CD8-positive, alpha-beta memory T cell (primary cell): Measurements from ENCODE around the gene ZNF700. TPM values are rescaled to one million over a fixed set of nuclear protein-coding genes. Genes with fewer than 3 reads are reported as not detected.
"Not testable (repeated sequence)": the region's sequence is repeated elsewhere in the genome, so short reads cannot be mapped to it uniquely, and the experiment has no call there.

Source experiments
- CTCF ChIA-PET: fragments of 350-600 bp; sonication (Branson Sonifier 250); formaldehyde crosslinking; loops from one replicate; lab custom pipeline; 2021; ENCODE audit warnings: antibody characterized with exemption; lab: Charles Lee
- POLR2A ChIA-PET: fragments of 350-600 bp; sonication (Branson Sonifier 250); formaldehyde crosslinking; loops from one replicate; lab custom pipeline; 2021; ENCODE audit warnings: antibody characterized with exemption; lab: Charles Lee
- DNase-seq, 5 donors: peaks; one replicate each; pipeline versions ENCODE4 v3.0.0 to v3.0.0-alpha.2; 2020 to 2022; ENCODE audit warnings: mixed read lengths in 1 of 5
- H3K27ac ChIP-seq: one replicate; pipeline ENCODE4 v1.7.0; 2013; ENCODE audit warnings: low read depth, mild to moderate bottlenecking, low read length, moderate library complexity
- H3K27me3 ChIP-seq: 2 replicates; pipeline ENCODE4 v1.7.0; 2013; ENCODE audit warnings: low read length, mild to moderate bottlenecking; ENCODE audit not compliant: insufficient read depth, poor library complexity, severe bottlenecking
- H3K36me3 ChIP-seq: 2 replicates; pipeline ENCODE4 v1.7.0; 2013; ENCODE audit warnings: mild to moderate bottlenecking, low read length, moderate library complexity; ENCODE audit not compliant: insufficient read depth
- H3K4me1 ChIP-seq: 2 replicates; pipeline ENCODE4 v1.7.0; 2013; ENCODE audit warnings: mild to moderate bottlenecking, low read length, moderate library complexity; ENCODE audit not compliant: insufficient read depth
- H3K4me3 ChIP-seq: 2 replicates; pipeline ENCODE4 v1.7.0; 2013; ENCODE audit warnings: mild to moderate bottlenecking, low read length
- H3K9me3 ChIP-seq: 2 replicates; pipeline ENCODE4 v1.7.0; 2013; ENCODE audit warnings: mild to moderate bottlenecking, low read length
- H3K27ac Mint-ChIP-seq, 8 donors: one replicate each; pipeline ENCODE4 v1.8.0; 2020 to 2021; ENCODE audit warnings: mixed read lengths in 8 of 8, mild to moderate bottlenecking in 6 of 8, inconsistent platforms in 3 of 8, moderate library complexity in 3 of 8
- H3K27me3 Mint-ChIP-seq, 2 donors: one replicate each; pipeline ENCODE4 v1.8.0; 2020 to 2021; ENCODE audit warnings: mixed read lengths in 2 of 2, mild to moderate bottlenecking in 1 of 2, moderate library complexity in 1 of 2
- H3K36me3 Mint-ChIP-seq, 3 donors: one replicate each; pipeline ENCODE4 v1.8.0; 2020 to 2021; ENCODE audit warnings: mixed read lengths in 3 of 3, inconsistent platforms in 1 of 3, mild to moderate bottlenecking in 1 of 3
- H3K4me1 Mint-ChIP-seq, 3 donors: one replicate each; pipeline ENCODE4 v1.8.0; 2020 to 2021; ENCODE audit warnings: mixed read lengths in 3 of 3, inconsistent platforms in 1 of 3, mild to moderate bottlenecking in 1 of 3
- H3K4me3 Mint-ChIP-seq, 7 donors: one replicate each; pipeline ENCODE4 v1.8.0; 2020 to 2021; ENCODE audit warnings: mixed read lengths in 7 of 7, mild to moderate bottlenecking in 6 of 7, moderate library complexity in 4 of 7, inconsistent platforms in 2 of 7
- H3K9me3 Mint-ChIP-seq, 5 donors: one replicate each; pipeline ENCODE4 v1.8.0; 2020 to 2022; ENCODE audit warnings: mixed read lengths in 5 of 5, mild to moderate bottlenecking in 3 of 5, moderate library complexity in 2 of 5, inconsistent platforms in 1 of 5
- polyA plus RNA-seq: library from polyadenylated mRNA; unstranded; fragments of 300-500 nt; fragmentation: Illumina TruSeq; gene quantifications from one replicate; pipeline ENCODE4 v1.2.3, GENCODE V29; 2021
- total RNA-seq, 2 experiments: library from RNA; stranded (reverse); gene quantifications; one replicate each; pipeline ENCODE4 v1.2.3, GENCODE V29; 2021

Gene ZNF700
- total RNA-seq (10 to 100 TPM; 10.1 to 10.8 TPM), polyA plus RNA-seq (3.3 TPM)

- ChIA-PET CTCF (interaction anchor here (0.9 to 9.3 kb wide), 13 partner anchors 20 to 440 kb away, joined by 3 to 130 read pairs (median 11); partner anchors contain the start of genes ZNF20, ZNF442, ZNF491 and ZNF763), POLR2A (interaction anchor here (0.6 to 2.8 kb wide), 4 partner anchors 39 to 225 kb away, joined by 3 to 26 read pairs (median 6); partner anchors contain the start of gene ZNF763)
- no peaks in the 10 kb centered on the region for H3K9me3 Mint-ChIP-seq
- H3K9me3 ChIP-seq: no peaks in the 10 kb centered on the region
- peak within 1 kb of the TSS; percentile 93 for H3K4me3 ChIP-seq
- H3K4me1 Mint-ChIP-seq: peaks cover 45 to 55% (median 47%) of the 10 kb centered on the region in 3 donors
- H3K4me3 Mint-ChIP-seq: peak within 1 kb of the TSS; percentile 93 to 99 (median 97)
- H3K36me3 Mint-ChIP-seq: peaks cover 0 to 22% (median 3%) of the 10 kb centered on the region in 3 donors
- peak within 1 kb of the TSS; percentile 96 to 99 (median 98) for H3K27ac Mint-ChIP-seq
- H3K4me1 ChIP-seq: peaks cover 17% of the 10 kb centered on the region
- peak; percentile 86 to 94 (median 90) for DNase-seq
- H3K27ac ChIP-seq: peak within 1 kb of the TSS; percentile 87
- H3K27me3 ChIP-seq: no peaks in the 10 kb centered on the region
- H3K27me3 Mint-ChIP-seq: peaks cover 0 to 2% of the 10 kb centered on the region in 2 donors
- H3K36me3 ChIP-seq: no peaks in the 10 kb centered on the region
These were observed at the start of gene ZNF700 for GRCh38 chr19:11924886-11925650. TSS of gene ZNF700 (plus strand) at chr19:11925107. CDS start at chr19:11925211, 104 bp downstream.

GRCh38 chr19:11879687-11880266 is 45.1 kb upstream of the ZNF700 start:
- H3K36me3 Mint-ChIP-seq, H3K4me1 ChIP-seq, H3K36me3 ChIP-seq, H3K27me3 ChIP-seq, H3K4me3 ChIP-seq, POLR2A ChIA-PET, H3K27ac Mint-ChIP-seq, H3K4me1 Mint-ChIP-seq, H3K4me3 Mint-ChIP-seq, H3K27ac ChIP-seq, H3K9me3 ChIP-seq, H3K27me3 Mint-ChIP-seq, H3K9me3 Mint-ChIP-seq: not testable (repeated sequence)
- peak in 4 of 5 donors; percentile 11 to 59 (median 21) for DNase-seq
- CTCF ChIA-PET: interaction anchor here (0.8 to 7.5 kb wide), 10 partner anchors 9 to 283 kb away, joined by 3 to 43 read pairs (median 4); partner anchors contain the start of genes ZNF136, ZNF20, ZNF491 and ZNF700

- Mint-ChIP-seq H3K27ac (peak overlapping the region in 1 of 8 donors; percentile 9), H3K9me3 (peaks cover 0 to 2% (median 0%) of the 10 kb centered on the region in 5 donors), H3K27me3 (peaks cover 0 to 4% of the 10 kb centered on the region in 2 donors), H3K4me3 (no peak overlapping the region), H3K4me1 (peaks cover 0 to 2% (median 2%) of the 10 kb centered on the region in 3 donors), H3K36me3 (no peaks in the 10 kb centered on the region)
- Histone ChIP-seq H3K27me3 (no peaks in the 10 kb centered on the region), H3K4me1 (no peaks in the 10 kb centered on the region), H3K4me3 (no peak overlapping the region), H3K9me3 (no peaks in the 10 kb centered on the region), H3K27ac (no peak overlapping the region), H3K36me3 (no peaks in the 10 kb centered on the region)
- ChIA-PET CTCF (interaction anchor here (0.8 to 7.5 kb wide), 7 partner anchors 10 to 282 kb away, joined by 3 to 43 read pairs (median 3); partner anchors contain the start of genes ZNF136, ZNF20, ZNF491 and ZNF700), POLR2A (interaction anchor here (1.0 kb wide), 1 partner anchor 44 kb away, joined by 3 read pairs; no protein-coding TSS in a partner anchor)
- no peak for DNase-seq
These were observed 44.3 kb upstream of the ZNF700 start for GRCh38 chr19:11880598-11880997.

GRCh38 chr19:11881151-11881800 is 43.6 kb upstream of the ZNF700 start:
- ChIA-PET CTCF (interaction anchor here (1.0 to 7.5 kb wide), 3 partner anchors 10 to 258 kb away, joined by 3 to 43 read pairs (median 12); partner anchors contain the start of genes ZNF20 and ZNF700), POLR2A (interaction anchor here (1.0 kb wide), 1 partner anchor 43 kb away, joined by 3 read pairs; no protein-coding TSS in a partner anchor)
- H3K4me3 ChIP-seq: no peak overlapping the region
- H3K27ac Mint-ChIP-seq: peak overlapping the region in 1 of 8 donors; percentile 5
- H3K4me1 Mint-ChIP-seq: peaks cover 0 to 2% (median 2%) of the 10 kb centered on the region in 3 donors
- DNase-seq: peak; percentile 29 to 69 (median 45)
- H3K4me3 Mint-ChIP-seq: peak overlapping the region in 1 of 7 donors; percentile 42
- H3K27ac ChIP-seq: no peak overlapping the region
- no peaks in the 10 kb centered on the region for H3K36me3 ChIP-seq
- H3K9me3 ChIP-seq: no peaks in the 10 kb centered on the region
- no peaks in the 10 kb centered on the region for H3K4me1 ChIP-seq
- peaks cover 0 to 2% (median 0%) of the 10 kb centered on the region in 3 donors for H3K36me3 Mint-ChIP-seq
- H3K27me3 ChIP-seq: no peaks in the 10 kb centered on the region
- H3K9me3 Mint-ChIP-seq: peaks cover 0 to 2% (median 0%) of the 10 kb centered on the region in 5 donors
- H3K27me3 Mint-ChIP-seq: peaks cover 0 to 4% of the 10 kb centered on the region in 2 donors

- H3K9me3 ChIP-seq: no peaks in the 10 kb centered on the region
- H3K36me3 ChIP-seq: no peaks in the 10 kb centered on the region
- POLR2A ChIA-PET: no interaction called here
- no peak overlapping the region for H3K27ac Mint-ChIP-seq
- H3K27ac ChIP-seq: no peak overlapping the region
- H3K4me1 Mint-ChIP-seq: peaks cover 6 to 8% (median 7%) of the 10 kb centered on the region in 3 donors
- H3K4me3 ChIP-seq: no peak overlapping the region
- H3K9me3 Mint-ChIP-seq: peaks cover 0 to 2% (median 0%) of the 10 kb centered on the region in 5 donors
- CTCF ChIA-PET: interaction anchor here (1.0 to 7.5 kb wide), 4 partner anchors 41 to 257 kb away, joined by 3 to 43 read pairs (median 8); partner anchors contain the start of genes ZNF20 and ZNF491
- no peak overlapping the region for H3K4me3 Mint-ChIP-seq
- peaks cover 0 to 3% (median under 1%) of the 10 kb centered on the region in 3 donors for H3K36me3 Mint-ChIP-seq
- peaks cover 5% of the 10 kb centered on the region for H3K4me1 ChIP-seq
- H3K27me3 Mint-ChIP-seq: peaks cover 0 to 3% of the 10 kb centered on the region in 2 donors
- no peaks in the 10 kb centered on the region for H3K27me3 ChIP-seq
- no peak for DNase-seq
These were observed 42.3 kb upstream of the ZNF700 start for GRCh38 chr19:11882606-11883005.

- POLR2A ChIA-PET: no interaction called here
- Histone ChIP-seq H3K4me1 (peaks cover 11% of the 10 kb centered on the region), H3K27ac (no peak overlapping the region), H3K27me3 (no peaks in the 10 kb centered on the region), H3K4me3 (peak overlapping the region; percentile 82), H3K36me3 (no peaks in the 10 kb centered on the region), H3K9me3 (no peaks in the 10 kb centered on the region)
- H3K4me1 Mint-ChIP-seq: peaks cover 20 to 29% (median 25%) of the 10 kb centered on the region in 3 donors
- no peak for DNase-seq
- no peaks in the 10 kb centered on the region for H3K9me3 Mint-ChIP-seq
- peak overlapping the region; percentile 86 to 93 (median 88) for H3K4me3 Mint-ChIP-seq
- peaks cover 0 to 4% of the 10 kb centered on the region in 2 donors for H3K27me3 Mint-ChIP-seq
- H3K36me3 Mint-ChIP-seq: peaks cover 0 to 3% (median 3%) of the 10 kb centered on the region in 3 donors
- CTCF ChIA-PET: no interaction called here
- H3K27ac Mint-ChIP-seq: peak overlapping the region in 7 of 8 donors; percentile 67 to 92 (median 88)
These were observed 37.7 kb upstream of the ZNF700 start for GRCh38 chr19:11887234-11887610.
